HG02938 (cell line): ENCODE measurements around the gene SMAD7.

Experiments used
- ATAC-seq: cut with Tn5 transposase; IDR thresholded peaks from one replicate; pipeline ENCODE4 v1.9.1; 2021; ENCODE audit warnings: mild to moderate bottlenecking, moderate library complexity; ENCODE audit not compliant: unreplicated experiment

The SMAD7 gene

DNA sequence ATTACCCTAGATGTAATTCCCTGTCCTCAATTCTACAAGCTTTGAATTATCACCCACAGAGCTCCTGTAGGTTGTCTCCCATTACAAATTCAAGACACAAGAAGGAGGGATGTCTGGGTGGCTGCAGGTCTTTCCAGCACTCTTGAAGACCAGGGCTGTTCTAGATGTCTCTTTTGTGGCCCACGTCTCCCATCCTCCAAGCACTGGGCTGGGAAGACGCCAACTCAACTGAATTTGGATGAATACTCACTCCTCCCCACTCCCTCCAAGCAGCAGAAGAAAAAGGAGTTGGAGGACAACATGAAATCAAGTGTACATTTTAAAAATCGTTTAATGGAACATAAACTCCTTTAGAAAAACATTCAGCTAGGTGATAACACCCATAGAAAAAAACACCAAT lies 31.2 kb downstream of the SMAD7 start:
- no peak for ATAC-seq

DNA sequence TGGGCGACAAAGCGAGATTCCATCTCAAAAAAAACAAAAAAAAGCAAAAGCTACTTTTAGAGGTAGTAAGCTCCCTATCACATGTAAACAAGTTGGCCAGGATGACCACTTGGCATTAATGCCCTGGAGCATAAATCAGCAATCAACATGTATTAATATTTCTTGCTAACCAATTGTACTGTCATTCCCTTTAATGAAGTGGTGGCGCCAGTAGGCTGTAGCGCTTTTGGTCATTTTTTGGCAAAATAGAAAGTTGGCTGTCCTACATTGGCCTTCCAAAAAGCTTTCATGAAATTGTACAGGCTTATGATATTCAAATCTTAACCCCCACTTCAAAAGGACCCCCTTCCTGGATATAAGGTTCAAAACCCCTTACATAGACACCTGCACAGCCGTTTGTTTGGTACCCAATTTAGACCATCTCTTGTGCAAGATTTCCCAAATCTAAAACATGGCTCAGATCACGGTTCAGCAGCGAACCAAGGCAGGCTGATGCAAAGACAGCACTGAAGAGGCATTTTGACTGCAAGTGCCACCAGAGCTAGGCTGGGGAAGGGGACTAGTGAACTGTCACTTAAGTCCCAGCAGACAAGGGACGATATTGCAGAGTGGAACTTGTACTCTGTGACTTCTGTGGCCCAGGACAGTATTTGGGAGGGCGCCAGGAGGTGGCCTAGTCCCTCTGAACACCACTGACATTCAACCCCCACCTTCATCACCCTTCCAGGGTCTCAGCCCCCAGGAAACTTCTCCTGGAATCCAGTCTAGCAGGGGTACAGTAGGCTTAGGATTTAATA lies 31.9 kb downstream of the SMAD7 start:
- no peak for ATAC-seq

DNA sequence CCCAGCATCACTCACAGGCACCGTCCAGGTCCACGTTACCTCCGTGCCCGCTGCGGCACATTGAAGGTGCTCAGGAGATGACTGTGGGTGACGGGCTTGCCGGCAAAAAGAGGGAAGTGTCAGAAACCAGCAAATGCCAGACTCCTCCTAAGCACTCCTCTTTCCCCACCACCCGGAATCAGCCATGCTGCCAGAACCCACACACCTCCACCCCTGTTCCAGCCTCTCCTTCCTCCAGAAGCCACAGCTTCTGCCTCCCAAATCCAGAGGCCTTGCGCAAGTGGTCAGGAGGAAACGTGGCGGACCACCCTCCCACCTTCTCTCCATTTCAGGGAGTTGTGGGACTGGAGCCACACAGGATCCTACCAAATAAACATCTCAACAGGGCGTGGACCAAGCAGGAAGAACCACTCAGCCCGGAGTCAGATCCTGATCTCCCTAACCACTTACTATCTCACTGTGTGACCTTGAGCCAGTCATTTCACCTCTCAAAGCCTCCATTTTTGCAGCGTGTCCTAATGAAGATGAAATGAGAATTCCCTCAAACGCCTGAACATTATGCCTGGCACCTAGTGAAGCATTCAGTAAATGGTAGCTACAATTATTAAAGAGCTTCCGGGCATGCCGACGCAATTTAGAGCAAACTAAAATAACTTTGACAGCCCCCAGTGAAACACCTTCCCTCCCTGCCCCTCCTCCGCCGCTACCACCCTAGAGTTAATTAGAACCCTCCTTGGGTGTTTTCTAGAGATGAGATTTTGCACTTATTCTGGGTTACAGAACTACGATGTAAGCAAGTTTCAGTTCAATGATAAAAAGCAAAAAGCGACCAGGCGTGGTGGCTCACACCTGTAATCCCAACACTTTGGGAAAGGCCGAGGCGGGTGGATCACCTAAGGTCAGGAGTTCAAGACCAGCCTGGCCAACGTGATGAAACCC lies 32.9 kb downstream of the SMAD7 start:
- no peak for ATAC-seq

DNA sequence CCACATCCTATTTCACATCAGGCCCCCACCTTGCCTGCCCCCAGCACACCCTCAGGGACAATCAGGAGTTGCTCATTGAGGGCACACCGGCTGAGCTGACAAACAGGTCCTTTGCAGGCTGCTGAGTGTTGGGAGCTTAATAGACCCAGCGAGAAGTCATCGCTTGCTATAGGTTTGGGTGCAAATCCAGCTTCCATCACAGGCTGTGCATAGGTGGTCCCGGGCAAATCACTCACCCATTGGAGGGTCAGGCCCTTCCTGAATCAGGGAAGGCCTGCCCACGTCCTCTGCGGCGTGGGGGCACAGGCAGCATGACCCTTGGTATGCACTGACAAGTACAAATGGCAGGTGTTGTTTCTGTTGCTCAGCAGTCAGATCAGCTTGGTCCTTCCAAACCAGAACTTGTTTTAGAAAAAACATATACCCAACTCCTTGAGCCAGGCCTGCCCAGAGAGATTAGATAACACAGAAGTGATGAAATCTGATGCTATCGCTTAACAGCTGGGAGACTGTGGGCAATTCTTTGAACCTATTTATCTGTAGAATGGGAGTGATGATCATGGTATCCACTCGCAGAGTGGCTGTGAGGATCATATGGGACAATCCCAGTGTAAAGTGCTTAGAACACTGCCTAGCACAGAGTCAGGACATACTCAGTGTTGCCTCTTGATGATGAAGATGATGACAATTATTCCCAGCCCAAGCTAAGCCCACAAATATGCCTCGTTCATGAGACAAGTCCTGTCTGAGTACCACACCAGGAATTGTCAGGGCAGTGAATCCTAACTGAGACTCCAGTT lies 34.9 kb downstream of the SMAD7 start:
- ATAC-seq: no peak

DNA sequence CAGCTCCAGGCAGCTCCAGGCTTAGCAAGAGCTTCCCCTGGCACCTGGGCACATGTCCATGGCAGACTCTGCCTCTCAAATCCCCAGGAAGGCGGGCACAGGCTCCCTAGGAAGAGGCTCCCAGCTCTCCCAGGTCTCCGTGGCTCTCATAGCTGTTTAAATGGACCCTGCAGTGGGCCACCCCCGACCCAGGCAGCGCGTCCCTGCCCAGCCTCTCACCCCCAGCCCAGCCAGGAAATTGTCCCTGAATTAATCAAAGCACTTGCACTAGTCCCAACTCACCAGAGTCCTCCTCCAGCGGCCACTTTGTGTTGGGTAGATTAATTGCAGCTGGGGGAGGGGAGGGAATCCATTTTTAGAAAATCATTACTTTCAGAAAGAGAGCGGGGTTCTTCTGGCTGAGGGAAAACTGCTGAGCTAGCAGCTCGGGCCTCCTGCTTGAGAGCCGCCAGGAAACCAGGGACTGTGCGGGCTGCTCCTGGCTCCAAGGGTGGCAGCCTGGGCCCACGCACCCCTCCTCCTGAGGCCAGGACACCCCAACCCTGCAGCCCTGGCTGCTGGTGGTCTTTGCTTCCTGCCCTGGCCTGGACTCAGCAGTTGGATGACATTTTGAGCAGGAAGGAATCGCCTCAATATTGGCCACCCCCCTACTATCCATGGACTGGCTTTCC lies 36.0 kb downstream of the SMAD7 start:
- no peak for ATAC-seq

DNA sequence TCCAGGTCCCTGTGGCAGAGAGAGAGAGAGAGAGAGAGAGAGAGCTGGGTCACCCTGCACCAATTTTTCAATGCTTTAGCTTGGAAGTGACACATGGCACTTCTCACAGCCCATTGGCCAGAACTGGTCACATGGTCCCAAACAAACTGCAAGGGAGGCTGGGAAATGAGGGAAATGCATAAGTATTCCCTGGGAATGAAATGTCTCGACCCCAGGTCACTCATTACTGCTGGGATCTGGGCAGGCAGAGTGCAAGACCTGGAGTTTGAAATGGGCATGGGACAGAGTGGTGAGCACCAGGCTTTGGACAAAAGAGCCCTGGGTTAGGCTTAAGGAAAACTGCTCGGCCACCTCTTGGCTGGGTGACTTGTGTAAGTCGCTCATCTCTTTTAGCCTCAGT lies 37.0 kb downstream of the SMAD7 start:
- no peak for ATAC-seq

DNA sequence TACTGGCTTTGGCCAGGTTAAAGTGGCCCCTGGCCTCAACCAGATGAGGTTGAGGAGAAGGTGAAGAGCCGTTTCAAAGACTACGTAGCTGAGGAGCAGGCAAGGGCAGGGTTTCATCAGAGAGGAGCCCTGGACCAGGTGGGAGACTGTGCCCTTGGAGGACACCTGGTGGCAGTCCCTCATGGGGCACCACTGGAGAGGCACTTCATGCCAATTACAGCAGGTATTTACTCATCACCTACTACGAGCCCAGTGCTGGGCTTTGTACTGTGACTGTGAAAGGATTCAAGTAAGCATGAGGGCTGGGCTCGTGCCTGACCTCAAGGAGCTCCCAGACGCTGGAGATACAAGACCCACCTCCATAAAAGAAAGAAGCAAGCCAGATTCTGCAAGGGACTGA lies 37.6 kb downstream of the SMAD7 start:
- ATAC-seq: no peak

DNA sequence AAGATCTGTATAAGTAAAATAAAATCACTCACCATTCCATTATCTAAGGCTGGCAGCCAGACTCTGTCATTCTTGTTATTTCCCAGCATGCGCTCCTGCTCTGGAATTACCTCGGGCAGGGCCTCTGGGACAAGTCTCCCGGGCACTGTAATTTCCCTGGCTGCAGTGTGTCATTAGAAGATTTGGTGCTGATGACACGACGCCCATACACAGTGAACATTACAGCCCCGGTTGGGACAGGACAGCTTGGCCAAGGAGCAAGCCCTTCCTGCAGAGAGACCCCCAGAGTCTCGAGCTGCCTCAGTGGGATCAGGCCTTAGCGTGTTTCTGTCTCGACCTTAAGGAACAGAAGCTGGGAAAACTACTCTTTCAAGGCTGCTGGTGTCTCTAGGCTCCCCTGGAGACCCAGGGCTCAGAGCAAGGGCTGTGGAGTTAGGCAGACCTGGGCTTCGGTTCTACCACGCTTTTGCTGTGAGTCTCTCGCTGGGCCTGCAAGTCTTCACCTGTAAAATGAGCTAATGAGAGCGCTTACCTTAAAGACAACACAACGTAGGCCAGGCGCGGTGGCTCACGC lies 39.7 kb downstream of the SMAD7 start:
- no peak for ATAC-seq

DNA sequence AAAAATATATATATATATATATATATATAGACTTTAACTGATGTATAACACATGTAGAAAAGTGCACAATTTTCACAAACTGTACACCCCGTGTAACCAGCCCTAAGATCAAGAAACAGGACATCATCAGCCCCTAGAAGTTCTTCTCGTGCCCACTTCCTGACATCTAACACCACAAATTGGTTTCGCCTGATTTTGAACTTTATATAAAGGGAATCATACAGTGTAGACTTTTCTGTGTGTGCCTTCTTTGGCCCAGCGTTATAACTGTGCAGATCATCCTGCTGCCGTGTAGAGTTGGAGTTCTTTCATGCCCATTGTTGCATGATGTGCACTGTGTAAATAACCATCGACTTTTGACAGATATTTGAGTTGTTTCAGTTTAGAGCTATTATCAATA lies 41.0 kb downstream of the SMAD7 start:
- ATAC-seq: no peak

DNA sequence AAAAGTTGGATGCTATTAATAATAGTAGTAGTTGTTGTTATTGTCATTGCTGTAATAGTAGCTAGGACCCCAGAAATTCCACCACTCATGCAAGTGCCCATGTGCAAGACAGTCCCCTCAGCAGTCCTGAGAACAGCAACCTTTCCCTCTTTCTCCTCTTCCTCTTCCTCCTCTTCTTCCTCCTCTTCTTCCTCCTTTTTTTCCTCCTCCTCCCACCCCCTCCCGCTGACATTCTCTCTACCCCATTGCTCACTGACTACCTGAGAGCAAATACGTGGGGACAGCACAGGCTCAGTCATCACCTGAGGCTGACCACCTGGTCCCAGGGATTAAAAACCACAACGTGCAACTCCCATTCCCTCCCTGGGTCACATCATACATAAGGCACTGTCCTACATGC lies 41.8 kb downstream of the SMAD7 start:
- ATAC-seq: no peak

DNA sequence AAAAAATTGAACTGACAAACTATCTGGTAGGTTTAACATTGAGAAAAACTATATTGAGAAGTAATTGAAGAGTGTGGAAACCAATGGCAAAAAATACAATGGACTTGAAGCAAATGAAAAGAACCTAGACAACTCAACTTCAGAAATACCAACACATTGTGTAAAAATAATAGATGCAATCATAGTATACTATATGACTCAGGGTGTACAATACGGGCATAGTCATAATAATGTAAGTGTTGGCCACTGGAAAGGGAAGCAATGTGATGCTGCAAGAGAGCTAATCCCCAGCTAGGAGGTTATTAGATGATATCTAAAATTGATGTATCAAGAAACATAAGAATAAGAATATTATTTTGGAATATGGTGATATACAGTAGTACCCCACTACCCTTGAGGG lies 45.3 kb downstream of the SMAD7 start:
- no peak for ATAC-seq

DNA sequence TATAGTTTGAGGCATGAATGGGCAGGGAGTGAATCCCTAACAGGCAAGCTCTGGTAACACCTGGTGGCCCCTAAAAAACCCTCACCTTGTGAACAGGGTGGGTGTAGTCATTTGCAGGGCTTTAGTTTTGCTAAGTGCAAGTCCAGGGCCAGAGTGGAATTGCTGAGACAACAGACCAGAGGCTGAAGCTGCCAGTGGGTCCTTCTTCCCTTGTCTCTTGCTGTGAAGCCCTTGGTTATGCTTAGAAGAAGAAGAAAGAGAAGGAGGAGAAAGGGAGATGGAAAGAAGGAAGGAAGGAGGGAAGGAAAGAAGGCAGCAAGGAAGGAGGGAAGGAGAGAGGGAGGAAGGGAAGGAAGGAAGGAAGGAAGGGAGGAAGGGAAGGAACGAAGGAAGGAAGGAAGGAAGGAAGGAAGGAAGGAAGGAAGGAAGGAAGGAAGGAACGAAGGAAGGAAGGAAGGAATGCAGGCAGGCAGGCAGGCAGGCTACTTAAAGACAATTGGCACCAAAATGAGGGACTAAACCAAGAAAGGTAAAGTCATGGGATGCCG lies 45.8 kb downstream of the SMAD7 start:
- ATAC-seq: no peak

DNA sequence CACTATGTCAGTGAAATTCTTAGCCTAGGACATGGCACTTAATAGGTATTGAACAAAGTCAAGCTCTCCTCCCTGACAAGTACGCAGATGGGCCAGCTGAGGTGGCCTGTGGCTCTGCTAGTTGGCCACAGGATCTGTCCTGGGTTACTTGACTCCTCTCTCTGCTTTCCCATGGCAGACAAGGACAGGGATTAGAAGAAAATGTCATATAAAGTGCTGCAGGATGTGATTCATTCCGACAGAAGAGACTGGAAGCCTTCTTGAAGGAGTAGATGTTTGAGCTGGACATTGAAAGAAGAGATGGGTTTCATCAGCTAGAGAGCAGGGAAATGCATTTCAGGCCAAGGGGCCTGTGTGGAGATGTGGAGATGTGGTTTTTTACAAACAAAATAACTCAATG lies 46.7 kb downstream of the SMAD7 start:
- ATAC-seq: no peak

DNA sequence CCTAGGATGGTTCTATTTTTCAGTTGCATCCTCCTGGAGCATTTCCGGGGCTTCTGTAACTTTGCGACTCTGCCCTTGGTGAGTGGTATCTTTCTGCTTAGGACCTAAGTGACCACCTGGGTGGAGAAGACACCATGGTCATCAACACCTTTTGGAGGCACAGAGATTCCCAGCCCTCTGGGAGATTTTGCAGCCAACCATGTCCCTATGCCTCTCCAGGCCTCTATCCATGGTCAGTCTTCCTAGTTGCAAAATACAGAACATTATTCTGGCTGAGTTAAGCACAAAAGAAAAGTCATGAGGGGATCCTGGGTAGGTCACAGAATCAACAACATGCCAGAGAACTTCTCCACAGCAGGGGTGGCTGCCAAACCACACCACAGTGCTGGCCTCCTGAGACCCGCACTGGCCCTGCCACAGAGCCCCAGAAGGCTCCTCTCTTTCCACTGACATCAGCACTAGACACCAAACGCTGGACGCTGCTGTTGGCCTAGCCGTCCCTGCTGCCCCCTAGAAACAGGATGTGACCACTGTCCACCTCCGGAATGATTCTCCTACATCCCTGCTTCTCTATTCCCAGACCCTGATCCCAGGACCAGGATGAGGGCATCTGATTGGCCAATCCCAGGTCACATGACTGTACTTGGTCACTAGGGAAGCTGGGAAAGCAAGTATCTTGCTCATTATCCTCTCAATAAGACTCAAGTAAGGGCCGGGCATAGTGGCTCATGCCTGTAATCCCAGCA lies 47.7 kb downstream of the SMAD7 start:
- ATAC-seq: no peak

DNA sequence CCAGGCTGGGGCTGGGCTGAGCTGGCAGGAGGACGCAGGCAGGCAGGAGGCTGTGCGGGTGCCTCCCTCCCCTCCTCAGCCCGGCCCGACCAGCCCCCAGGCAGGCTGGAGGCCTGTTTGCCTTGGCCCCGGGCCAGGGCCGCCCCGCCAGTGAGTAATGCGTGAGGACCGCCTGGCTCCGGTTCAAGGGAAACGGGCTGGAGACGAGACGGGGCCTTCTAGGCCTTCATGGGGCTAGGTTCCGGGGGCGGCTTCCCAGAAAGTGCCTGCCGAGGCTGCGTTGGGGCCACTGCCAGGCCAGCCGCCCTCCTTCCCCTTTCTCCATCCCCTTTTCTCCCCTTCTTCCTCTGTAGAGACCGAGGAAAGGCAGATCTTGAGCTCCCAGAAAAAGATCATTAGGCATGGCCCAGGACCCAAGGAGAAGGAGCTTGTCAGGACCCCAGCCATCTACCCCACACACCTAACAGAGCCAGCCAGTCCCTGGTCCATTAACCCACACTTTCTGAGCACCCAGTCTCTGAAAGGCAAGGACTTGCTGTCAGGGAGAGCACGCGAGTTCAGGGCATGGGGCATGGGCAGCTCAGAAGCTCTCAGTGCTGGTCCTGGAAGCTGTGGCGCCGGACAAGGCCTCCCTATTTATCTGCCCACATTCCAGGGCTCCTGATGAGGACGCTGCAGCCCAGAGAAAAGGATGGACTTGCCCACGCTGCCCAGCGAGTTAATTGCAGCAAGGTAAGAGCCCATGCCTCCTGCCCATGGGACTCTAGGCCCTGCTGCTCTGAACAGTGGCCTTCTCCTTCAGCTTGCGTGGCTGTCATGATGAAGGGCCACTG lies 48.5 kb downstream of the SMAD7 start:
- ATAC-seq: no peak

DNA sequence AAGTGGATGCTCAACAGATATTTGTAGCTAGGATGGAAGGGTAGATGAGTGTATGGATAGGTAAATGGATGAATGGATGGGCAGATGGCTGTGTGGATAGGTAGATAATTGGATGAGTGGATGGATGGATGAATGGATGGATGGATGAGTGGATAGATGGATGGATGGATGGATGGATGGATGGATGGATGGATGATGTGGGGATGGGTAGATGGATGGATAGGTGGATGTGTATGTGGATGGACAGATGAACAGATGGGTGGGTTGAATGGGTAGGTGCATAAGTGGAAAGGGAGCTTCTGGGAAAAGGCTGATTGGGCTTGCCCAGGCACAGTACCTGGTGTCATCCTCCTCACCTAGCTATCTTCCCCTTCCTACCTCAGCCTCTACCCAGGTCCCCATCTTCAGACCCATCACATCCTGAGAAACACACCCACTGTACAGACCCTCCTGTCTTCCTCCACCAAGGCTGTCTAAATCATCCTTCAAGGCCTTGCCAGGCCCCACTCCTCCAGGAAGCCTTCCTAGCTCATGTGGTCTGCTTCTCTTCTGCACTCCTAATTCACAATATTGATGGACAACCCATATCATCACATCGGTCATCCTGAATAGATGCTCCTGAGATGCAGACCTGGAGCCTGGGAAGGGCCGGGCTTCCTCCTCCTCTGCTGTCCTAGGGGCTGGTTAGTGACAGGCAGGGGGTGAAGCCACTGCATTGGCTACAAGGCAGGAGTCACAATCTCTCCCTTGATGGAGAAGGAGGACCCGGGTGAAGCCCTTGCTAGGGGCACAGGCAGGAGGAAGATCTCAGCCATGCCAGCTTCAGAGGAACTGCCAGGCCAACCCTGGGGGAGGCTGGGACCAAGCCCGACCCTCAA lies 49.4 kb downstream of the SMAD7 start:
- no peak for ATAC-seq

DNA sequence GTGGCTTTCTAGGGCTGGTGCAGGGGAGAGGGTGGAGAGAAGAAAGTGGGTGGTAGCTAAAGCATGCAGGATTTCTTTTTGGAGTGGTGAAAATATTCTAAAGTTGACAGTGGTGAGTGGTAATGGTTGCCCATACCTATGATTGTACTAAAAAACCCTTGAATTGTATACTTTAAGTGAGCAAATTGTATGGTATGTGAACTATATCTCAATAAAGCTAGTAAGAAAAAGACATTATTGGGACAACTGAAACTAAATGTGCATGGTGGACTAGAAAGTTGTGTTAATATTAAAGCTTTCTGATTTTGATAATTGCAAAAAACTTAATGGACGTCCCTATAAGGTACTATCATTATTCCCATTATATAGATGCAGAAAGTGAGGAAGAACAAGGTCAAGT lies 50.3 kb downstream of the SMAD7 start:
- ATAC-seq: no peak
